ENCODE results near the gene HAGH.

HAGH gene

DNA sequence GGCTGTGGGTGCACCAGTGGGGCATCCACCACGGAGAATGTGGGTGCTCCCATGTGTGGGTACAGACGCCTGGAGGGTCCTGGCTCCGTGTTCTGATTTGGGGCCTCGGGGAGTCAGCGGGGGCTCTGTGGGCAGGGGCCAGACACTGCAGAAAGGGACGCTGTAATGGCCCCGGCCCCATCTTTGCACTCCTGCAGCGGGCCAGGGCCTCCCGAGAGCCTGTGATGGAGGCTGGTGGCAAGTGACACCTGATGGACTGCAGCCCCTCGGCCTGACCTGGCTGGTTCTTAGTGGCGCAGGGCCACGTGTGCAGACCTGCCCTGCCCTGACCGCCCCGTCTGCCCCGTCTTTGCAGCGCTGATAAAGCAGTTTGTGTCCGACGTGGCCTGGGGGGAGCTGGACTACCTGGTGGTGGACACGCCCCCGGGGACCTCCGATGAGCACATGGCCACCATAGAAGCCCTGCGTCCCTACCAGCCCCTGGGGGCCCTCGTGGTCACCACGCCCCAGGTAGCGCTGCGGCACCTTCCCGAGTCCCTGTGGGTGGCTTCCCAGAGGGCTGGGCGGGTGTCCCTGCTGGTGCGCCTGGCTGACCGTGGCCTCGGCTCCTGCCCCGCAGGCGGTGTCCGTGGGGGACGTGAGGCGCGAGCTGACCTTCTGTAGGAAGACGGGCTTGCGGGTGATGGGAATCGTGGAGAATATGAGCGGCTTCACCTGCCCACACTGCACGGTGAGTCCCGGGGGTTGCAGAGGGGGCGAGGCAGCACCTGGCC lies 39.1 kb downstream of the HAGH start:
- TF ChIP-seq, protein P1, sequence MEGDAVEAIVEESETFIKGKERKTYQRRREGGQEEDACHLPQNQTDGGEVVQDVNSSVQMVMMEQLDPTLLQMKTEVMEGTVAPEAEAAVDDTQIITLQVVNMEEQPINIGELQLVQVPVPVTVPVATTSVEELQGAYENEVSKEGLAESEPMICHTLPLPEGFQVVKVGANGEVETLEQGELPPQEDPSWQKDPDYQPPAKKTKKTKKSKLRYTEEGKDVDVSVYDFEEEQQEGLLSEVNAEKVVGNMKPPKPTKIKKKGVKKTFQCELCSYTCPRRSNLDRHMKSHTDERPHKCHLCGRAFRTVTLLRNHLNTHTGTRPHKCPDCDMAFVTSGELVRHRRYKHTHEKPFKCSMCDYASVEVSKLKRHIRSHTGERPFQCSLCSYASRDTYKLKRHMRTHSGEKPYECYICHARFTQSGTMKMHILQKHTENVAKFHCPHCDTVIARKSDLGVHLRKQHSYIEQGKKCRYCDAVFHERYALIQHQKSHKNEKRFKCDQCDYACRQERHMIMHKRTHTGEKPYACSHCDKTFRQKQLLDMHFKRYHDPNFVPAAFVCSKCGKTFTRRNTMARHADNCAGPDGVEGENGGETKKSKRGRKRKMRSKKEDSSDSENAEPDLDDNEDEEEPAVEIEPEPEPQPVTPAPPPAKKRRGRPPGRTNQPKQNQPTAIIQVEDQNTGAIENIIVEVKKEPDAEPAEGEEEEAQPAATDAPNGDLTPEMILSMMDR (IDR thresholded peaks at IDR 0.05; ENCODE audit: low read depth, low read length, missing control alignments), result no peak
- no peak overlapping the region for H3K4me3 ChIP-seq (ENCODE audit: low read depth, low read length)
- no peak for DNase-seq (ENCODE audit: low read depth)

DNA sequence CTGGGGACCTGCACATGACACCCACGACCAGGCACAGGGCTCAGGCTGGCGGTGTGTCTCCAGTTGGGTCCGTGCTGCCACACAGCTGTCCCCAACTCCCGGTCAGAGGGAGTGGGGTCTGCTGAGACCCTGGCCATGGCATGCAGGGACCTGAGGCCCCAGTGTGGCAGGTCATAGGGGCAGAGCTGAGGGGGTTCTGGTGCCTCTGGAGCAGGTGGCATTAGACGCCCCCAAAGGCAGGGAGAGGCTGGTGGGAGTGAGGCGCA lies 39.6 kb downstream of the HAGH start:
- no peak for DNase-seq (ENCODE audit: low read depth)
- TF ChIP-seq, protein P1 (IDR thresholded peaks at IDR 0.05; ENCODE audit: low read depth, low read length, missing control alignments), result no peak

DNA sequence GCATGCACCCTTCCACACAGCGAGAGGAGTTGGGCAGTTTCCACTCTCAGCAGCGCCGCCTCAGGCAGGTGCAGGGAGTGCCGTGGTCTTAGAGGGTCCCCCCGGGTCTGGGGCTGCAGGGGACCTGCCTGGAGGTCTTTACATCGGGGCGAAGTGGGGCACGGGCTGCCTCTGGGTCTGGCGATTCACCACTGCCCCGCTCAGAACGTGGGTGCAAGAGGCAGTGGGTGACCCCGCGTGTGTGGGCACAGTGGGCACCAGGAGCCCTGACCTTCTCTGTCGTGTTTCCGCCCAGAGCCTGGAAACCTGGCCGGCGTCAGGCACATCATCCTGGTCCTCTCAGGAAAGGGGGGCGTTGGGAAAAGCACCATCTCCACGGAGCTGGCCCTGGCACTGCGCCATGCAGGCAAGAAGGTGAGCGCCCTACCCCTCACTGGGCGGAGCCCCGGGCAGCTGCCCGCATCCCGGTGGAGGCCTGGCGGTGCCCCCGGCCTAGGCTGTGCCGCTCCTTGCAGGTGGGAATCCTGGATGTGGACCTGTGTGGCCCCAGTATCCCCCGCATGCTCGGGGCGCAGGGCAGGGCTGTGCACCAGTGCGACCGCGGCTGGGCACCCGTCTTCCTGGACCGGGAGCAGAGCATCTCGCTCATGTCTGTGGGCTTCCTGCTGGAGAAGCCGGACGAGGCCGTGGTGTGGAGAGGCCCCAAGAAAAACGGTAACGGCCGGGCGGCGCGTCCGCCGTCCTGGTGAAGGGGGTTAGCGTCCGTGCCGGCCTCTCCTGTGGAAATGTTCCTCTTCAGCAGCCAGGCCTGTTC lies 40.2 kb downstream of the HAGH start:
- no peak for DNase-seq (ENCODE audit: low read depth)
- no peak overlapping the region for H3K4me3 ChIP-seq (ENCODE audit: low read depth, low read length)
- TF ChIP-seq, protein P1 (IDR thresholded peaks at IDR 0.05; ENCODE audit: low read depth, low read length, missing control alignments), result no peak

More for the DNA sequence above, 39.6 kb downstream of the HAGH start:
- H3K4me3 ChIP-seq (ENCODE audit: low read depth, low read length), result no peak overlapping the region

DNA sequence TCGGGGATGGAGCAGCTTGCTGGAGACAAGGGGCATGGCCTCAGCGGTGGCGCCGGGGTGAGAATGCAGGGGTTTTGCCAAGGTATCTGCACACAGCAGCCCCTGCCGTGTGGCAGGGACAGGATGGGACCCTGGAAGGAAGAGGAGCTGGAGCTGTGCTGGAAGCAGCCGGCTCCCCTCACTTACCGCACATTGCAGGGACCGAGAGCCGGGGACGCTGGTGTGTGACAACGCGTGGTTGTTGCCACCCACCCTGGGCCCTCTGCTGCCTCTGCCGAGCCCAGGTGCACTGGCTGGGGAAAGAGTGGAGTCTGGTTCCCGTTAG lies 40.8 kb downstream of the HAGH start:
- H3K4me3 ChIP-seq (ENCODE audit: low read depth, low read length), result no peak overlapping the region
- no peak for DNase-seq (ENCODE audit: low read depth)
- TF ChIP-seq, protein P1 (IDR thresholded peaks at IDR 0.05; ENCODE audit: low read depth, low read length, missing control alignments), result no peak

DNA sequence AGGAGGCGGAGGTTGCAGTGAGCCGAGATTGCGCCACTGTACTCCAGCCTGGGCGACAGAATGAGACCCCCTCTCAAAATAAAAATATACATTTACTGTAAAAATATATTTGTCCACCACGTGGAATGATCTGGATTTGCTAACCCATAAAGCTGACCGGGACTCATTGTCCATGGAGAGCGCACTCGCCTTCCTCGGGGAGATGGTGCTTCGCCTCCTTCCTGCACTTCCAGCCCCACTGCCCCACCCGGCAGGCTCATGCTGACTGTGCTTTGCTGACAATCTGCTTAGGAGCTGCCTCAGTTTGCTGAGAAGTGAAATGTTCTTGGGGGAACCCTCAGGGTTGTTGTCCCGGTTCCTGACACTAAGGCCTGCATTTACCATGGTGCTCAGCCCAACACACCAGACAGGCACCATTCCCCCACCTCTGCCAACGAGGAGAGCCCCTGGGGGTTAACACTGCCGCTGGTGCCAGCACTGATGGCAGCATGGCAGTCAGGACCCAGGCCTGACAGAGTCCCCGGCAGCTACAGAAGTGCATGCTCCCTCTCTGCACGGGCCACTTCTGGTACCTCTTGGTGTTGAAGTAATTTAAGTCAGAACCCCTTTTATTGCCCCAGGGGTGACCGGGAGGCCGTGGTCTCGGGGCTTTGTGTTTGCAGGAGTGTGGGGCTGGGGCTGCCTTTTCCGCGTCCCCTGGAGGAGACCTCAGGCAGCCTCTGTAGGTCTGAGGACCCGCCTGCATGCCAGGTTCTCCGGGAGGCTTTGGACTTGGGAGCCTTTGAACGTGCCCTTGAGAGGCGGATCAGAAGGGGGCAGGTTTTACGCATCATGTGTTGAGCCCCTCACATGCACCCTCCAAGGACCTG lies 41.4 kb downstream of the HAGH start:
- TF ChIP-seq, protein P1 (IDR thresholded peaks at IDR 0.05; ENCODE audit: low read depth, low read length, missing control alignments), result no peak
- no peak overlapping the region for H3K4me3 ChIP-seq (ENCODE audit: low read depth, low read length)
- DNase-seq (ENCODE audit: low read depth), result no peak

DNA sequence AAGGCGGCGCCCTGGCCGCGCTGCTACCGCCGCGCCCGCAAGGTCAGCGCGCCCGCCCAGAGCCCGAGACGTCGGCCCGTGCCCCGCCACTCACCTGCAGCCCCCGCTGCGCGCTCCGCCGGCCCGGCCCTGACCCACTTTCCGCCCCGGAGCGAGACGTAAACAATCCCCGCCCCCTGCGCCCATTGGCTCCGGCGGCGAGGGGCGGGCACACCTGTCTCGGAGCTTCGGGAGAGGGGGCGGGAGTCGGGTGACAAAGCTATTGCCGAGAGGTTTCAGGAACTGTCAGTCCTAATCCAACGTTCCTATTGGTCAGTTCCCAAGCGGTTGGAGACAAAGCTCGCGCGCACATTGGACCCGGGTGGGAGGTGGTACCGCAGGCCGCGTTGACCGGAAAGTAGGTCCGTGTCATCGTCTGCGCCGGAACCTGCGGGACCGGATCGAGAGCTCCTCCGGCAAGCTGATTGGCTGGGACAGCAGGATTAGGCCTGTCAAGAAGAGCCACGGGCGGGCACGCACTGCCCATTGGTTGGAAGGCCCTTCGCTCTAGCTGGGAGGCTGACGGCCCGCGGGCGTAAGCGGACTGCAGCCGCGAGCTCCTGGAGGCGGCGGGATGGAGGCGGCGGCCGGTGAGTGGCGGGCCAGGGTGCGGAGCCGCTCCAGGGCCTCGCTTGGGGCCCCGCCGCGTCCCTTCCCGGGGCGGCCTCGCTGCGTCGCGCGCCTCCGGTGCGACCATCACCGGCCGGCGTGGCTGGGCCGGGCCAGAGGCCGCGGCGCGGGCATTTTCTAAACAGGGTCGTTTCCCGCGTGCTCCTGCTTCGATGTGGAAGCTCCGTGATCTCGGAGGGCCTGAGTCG lies 44.0 kb downstream of the HAGH start, which contains the start of the genes NUBP2 and SPSB3:
Gene NUBP2, plus strand, starts transcription at position 553 of the 857 bp plus-strand sequence. Its CDS starts 61 bp downstream, at position 614.
Gene SPSB3, minus strand, starts transcription at position 164 of the 857 bp plus-strand sequence. CDS start 1,088 bp downstream, outside the sequence.
- TF ChIP-seq, protein P1 (IDR thresholded peaks at IDR 0.05; ENCODE audit: low read depth, low read length, missing control alignments), result no peak
- peak within 1 kb of the TSS; percentile 97 for H3K4me3 ChIP-seq (ENCODE audit: low read depth, low read length)
- DNase-seq (ENCODE audit: low read depth), result peak; percentile 99
